Smooth muscle cell (in vitro differentiated cells): Measurements from ENCODE around the gene PAQR4. TPM values are rescaled to one million over a fixed set of nuclear protein-coding genes. Genes with fewer than 3 reads are reported as not detected.

Source experiments
- DNase-seq: peaks from one replicate; lab custom pipeline; 2025; ENCODE audit not compliant: unreplicated experiment; lab: John Stamatoyannopoulos, UW
- H2AFZ ChIP-seq: fragments of 200-600 bp; sonication (generic); 2 replicates; pipeline ENCODE4 v1.6.0; 2016; ENCODE audit warnings: antibody characterized with exemption, low read depth, mild to moderate bottlenecking
- H3F3A ChIP-seq: fragments of 200-600 bp; sonication (generic); 2 replicates; pipeline ENCODE4 v1.6.0; 2017; ENCODE audit warnings: antibody characterized with exemption, low read depth
- H3K27ac ChIP-seq: fragments of 200-600 bp; sonication (generic); 2 replicates; pipeline ENCODE4 v1.5.1; 2016; ENCODE audit warnings: low read depth, mild to moderate bottlenecking
- H3K27me3 ChIP-seq: fragments of 200-600 bp; sonication (generic); 2 replicates; pipeline ENCODE4 v1.6.1; 2016; ENCODE audit warnings: low read depth, mild to moderate bottlenecking
- H3K36me3 ChIP-seq: fragments of 200-600 bp; sonication (generic); 2 replicates; pipeline ENCODE4 v1.5.1; 2016; ENCODE audit warnings: low read depth
- H3K4me1 ChIP-seq: fragments of 200-600 bp; sonication (generic); 2 replicates; pipeline ENCODE4 v1.5.1; 2016; ENCODE audit warnings: low read depth
- H3K4me2 ChIP-seq: fragments of 200-600 bp; sonication (generic); 2 replicates; pipeline ENCODE4 v1.6.0; 2016; ENCODE audit warnings: mild to moderate bottlenecking
- H3K4me3 ChIP-seq: fragments of 200-600 bp; sonication (generic); 2 replicates; pipeline ENCODE4 v1.5.1; 2016; ENCODE audit warnings: mild to moderate bottlenecking
- H3K79me2 ChIP-seq: fragments of 200-600 bp; sonication (generic); 2 replicates; pipeline ENCODE4 v1.6.0; 2016; ENCODE audit warnings: low read depth, mild to moderate bottlenecking
- H3K9ac ChIP-seq: fragments of 200-600 bp; sonication (generic); 2 replicates; pipeline ENCODE4 v1.6.0; 2016; ENCODE audit warnings: low read depth
- H3K9me3 ChIP-seq: fragments of 200-600 bp; sonication (generic); replicated peaks from 2 replicates; pipeline ENCODE4 v1.5.1; 2016; ENCODE audit warnings: low read depth
- H4K20me1 ChIP-seq: fragments of 200-600 bp; sonication (generic); 2 replicates; pipeline ENCODE4 v1.6.0; 2016; ENCODE audit warnings: low read depth
- WGBS: methylation state at CpG from one replicate; pipeline ENCODE4 v1.1.7; 2016; ENCODE audit warnings: low lambda C conversion rate; 5-methylcytosine and 5-hydroxymethylcytosine counted together
- polyA plus RNA-seq: library from polyadenylated mRNA; unstranded; fragments of >200 nt; fragmentation: Nextera tagmentation; extraction: Ambion mirVana; gene quantifications from 2 replicates; pipeline ENCODE4 v1.2.1, GENCODE V29; 2016
- total RNA-seq: library from RNA; depleted of rRNA; stranded (reverse); fragments of >200 nt; gene quantifications from 2 replicates; pipeline ENCODE4 v1.2.3, GENCODE V29; 2014
- TF ChIP-seq, protein P1 (sequence below): fragments of 200-600 bp; sonication (generic); IDR thresholded peaks from 2 replicates; pipeline ENCODE4 v1.5.1; 2017; ENCODE audit warnings: borderline replicate concordance, mild to moderate bottlenecking, antibody characterized with exemption; ENCODE audit not compliant: insufficient read depth, poor library complexity, severe bottlenecking

The PAQR4 gene
- total and polyA plus RNA-seq, 2 experiments from 2014 or later = 4.6 to 9.3 TPM

DNA sequence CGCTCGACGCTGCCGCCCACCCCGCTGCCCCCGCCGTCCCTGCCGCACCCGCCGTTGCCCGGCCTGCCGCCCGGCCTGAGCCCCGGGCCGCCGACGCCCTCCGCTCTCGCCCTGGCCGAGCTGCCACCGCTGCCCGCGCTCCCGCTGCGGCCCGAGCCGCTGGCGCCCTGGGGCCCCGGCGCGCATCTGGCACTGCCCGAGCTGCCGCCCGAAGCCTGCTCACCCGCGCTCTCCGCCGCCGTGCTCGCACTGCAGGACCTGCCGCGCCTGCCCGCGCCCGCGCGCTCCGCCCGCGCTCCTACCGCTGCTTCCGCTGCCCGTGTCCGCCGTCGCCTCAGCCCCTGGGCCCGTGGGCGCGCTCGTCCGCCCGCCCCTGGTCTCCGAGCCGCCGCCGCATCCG lies 35.2 kb downstream of the PAQR4 start:
- H3K36me3 ChIP-seq = no peaks in the 10 kb centered on the region
- no peak overlapping the region for H3K4me2 ChIP-seq
- H4K20me1 ChIP-seq = no peaks in the 10 kb centered on the region
- no peak overlapping the region for H3K9ac ChIP-seq
- TF ChIP-seq, protein P1, sequence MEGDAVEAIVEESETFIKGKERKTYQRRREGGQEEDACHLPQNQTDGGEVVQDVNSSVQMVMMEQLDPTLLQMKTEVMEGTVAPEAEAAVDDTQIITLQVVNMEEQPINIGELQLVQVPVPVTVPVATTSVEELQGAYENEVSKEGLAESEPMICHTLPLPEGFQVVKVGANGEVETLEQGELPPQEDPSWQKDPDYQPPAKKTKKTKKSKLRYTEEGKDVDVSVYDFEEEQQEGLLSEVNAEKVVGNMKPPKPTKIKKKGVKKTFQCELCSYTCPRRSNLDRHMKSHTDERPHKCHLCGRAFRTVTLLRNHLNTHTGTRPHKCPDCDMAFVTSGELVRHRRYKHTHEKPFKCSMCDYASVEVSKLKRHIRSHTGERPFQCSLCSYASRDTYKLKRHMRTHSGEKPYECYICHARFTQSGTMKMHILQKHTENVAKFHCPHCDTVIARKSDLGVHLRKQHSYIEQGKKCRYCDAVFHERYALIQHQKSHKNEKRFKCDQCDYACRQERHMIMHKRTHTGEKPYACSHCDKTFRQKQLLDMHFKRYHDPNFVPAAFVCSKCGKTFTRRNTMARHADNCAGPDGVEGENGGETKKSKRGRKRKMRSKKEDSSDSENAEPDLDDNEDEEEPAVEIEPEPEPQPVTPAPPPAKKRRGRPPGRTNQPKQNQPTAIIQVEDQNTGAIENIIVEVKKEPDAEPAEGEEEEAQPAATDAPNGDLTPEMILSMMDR = no peak
- peaks cover 18% of the 10 kb centered on the region for H3K4me1 ChIP-seq
- peaks cover 47% of the 10 kb centered on the region for H3K27me3 ChIP-seq
- no peak overlapping the region for H2AFZ ChIP-seq
- H3F3A ChIP-seq = no peaks in the 10 kb centered on the region
- H3K4me3 ChIP-seq = no peak overlapping the region
- no peaks in the 10 kb centered on the region for H3K79me2 ChIP-seq
- no peak for DNase-seq
- WGBS = 1% methylated on average over 19 of the region's 67 CpGs
- H3K9me3 ChIP-seq = no peaks in the 10 kb centered on the region
- no peak overlapping the region for H3K27ac ChIP-seq

DNA sequence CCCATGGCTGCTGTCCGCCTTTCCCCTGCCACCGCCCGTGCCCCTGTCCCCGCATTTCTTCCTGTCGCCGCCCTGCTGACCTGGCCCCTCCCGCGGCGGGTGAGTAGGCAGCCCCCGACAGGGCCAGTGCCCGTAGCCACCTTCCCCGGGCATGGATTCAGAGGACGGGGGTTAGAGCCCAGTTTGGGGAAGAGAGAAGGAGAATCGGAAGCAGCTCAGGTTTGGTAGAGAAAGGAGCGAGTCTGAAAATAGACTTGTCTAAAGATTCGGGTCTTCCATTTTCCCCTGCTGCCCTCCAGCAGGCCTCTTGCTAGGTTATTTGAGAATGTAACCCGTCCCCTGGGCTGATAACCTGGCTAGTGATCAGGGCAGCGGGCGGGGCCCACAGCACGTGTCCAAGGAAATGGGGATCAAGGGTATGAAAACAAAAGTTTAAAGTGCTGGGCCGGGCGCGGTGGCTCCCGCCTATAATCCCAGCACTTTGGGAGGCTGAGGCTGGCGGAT lies 35.7 kb downstream of the PAQR4 start:
- Histone ChIP-seq H3K36me3 (no peaks in the 10 kb centered on the region), H2AFZ (no peak overlapping the region), H3F3A (no peaks in the 10 kb centered on the region), H3K9ac (no peak overlapping the region), H3K79me2 (no peaks in the 10 kb centered on the region), H3K4me3 (peak overlapping the region; percentile 45), H3K27me3 (peaks cover 52% of the 10 kb centered on the region), H3K9me3 (no peaks in the 10 kb centered on the region), H3K4me1 (peaks cover 23% of the 10 kb centered on the region), H3K4me2 (peak overlapping the region; percentile 78), H3K27ac (no peak overlapping the region), H4K20me1 (no peaks in the 10 kb centered on the region)
- 4% methylated on average over 22 of the region's 25 CpGs for WGBS
- DNase-seq = no peak
- TF ChIP-seq, protein P1 = no peak

DNA sequence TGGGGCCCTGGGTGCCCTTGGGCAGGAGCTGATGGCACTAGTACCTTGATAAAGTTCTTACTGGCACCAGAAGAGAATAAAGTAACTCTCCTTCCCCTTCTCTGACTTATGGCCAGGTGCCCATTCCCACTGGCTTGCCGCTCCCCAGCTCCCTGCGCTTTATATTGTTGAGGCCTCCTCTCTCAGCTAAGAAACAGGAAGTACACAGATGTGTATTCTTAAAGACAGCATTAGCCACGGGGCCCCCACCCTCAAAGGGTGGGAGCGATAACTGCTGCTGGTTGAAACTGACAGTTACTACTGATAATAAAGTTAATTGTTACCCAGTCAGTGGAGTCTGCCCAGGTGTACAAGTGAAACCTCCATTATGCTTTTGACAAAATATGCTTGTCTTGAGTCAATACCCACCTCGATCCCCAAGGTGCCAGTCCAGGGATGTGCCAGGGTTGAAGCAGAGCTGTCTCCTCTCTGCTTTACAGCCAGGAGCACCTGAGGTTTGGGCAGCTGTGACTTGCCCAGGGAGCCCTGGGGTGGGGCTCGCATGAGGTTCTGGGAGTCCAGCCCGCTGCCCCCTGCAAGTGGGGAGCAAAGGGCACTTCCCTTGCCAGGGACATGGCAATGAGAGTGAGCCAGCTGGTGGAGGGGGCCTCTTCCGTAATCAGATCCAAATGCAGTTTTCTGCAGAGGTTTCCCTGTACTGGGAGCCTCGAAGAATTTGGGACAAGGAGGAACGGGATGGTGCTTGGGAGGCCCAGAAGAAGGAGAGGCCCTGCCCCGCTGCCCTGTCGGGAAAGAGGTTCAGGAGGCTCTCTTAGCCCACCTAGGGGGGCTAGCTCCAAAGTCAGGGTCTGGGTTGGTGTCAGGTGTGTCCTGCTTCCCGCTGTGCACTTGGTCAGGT lies 38.2 kb downstream of the PAQR4 start:
- no peaks in the 10 kb centered on the region for H3K9me3 ChIP-seq
- no peaks in the 10 kb centered on the region for H3K79me2 ChIP-seq
- TF ChIP-seq, protein P1 = no peak
- H4K20me1 ChIP-seq = no peaks in the 10 kb centered on the region
- H3K4me1 ChIP-seq = peaks cover 32% of the 10 kb centered on the region
- no peak for DNase-seq
- WGBS = 60% methylated on average over 13 of the region's 13 CpGs
- no peak overlapping the region for H3K4me2 ChIP-seq
- H3K4me3 ChIP-seq = peak overlapping the region; percentile 10
- H3K27me3 ChIP-seq = peaks cover 68% of the 10 kb centered on the region
- no peak overlapping the region for H3K9ac ChIP-seq
- no peaks in the 10 kb centered on the region for H3K36me3 ChIP-seq
- H3K27ac ChIP-seq = no peak overlapping the region
- H3F3A ChIP-seq = no peaks in the 10 kb centered on the region
- H2AFZ ChIP-seq = no peak overlapping the region
